Neuronal stem cell (in vitro differentiated cells): ENCODE data around the gene GCC1.
A peak's percentile ranks its signal among the peaks of the same experiment; 100 is the strongest.
"Not testable (repeated sequence)": the region's sequence is repeated elsewhere in the genome, so short reads cannot be mapped to it uniquely, and the experiment has no call there.

ENCODE experiments used
- DNase-seq: peaks from one replicate; pipeline ENCODE4 v3.0.0-alpha.2; 2013; ENCODE audit warnings: low spot score
- H2AFZ ChIP-seq: one replicate; pipeline ENCODE4 v1.6.1; 2013; ENCODE audit warnings: mild to moderate bottlenecking, low read length, inconsistent platforms
- H2AK5ac ChIP-seq: 2 replicates; pipeline ENCODE4 v1.6.1; 2013; ENCODE audit warnings: low read depth, mild to moderate bottlenecking, inconsistent platforms, low read length, moderate library complexity, mixed read lengths
- H2BK120ac ChIP-seq: 2 replicates; pipeline ENCODE4 v1.6.1; 2013; ENCODE audit warnings: low read depth, mild to moderate bottlenecking, inconsistent platforms, low read length, moderate library complexity, mixed read lengths
- H2BK12ac ChIP-seq: one replicate; pipeline ENCODE4 v1.6.1; 2013; ENCODE audit warnings: low read length, inconsistent platforms
- H2BK15ac ChIP-seq: 2 replicates; pipeline ENCODE4 v1.6.1; 2013; ENCODE audit warnings: mild to moderate bottlenecking, low read length, inconsistent platforms, mixed read lengths
- H2BK5ac ChIP-seq: one replicate; pipeline ENCODE4 v1.6.1; 2013; ENCODE audit warnings: inconsistent platforms, mild to moderate bottlenecking, low read length, moderate library complexity
- H3K14ac ChIP-seq: one replicate; pipeline ENCODE4 v1.6.1; 2013; ENCODE audit warnings: low read length, inconsistent platforms
- H3K18ac ChIP-seq: 2 replicates; pipeline ENCODE4 v1.6.1; 2013; ENCODE audit warnings: low read length, inconsistent platforms
- H3K23ac ChIP-seq: 2 replicates; pipeline ENCODE4 v1.6.1; 2013; ENCODE audit warnings: low read depth, mild to moderate bottlenecking, mixed read lengths, low read length, inconsistent platforms; ENCODE audit not compliant: poor library complexity
- H3K27ac ChIP-seq: replicated peaks from 3 replicates; pipeline ENCODE4 v1.5.1; 2013; ENCODE audit warnings: low read length, inconsistent platforms
- H3K27me3 ChIP-seq, 3 experiments: 2 replicates each; pipeline ENCODE4 v1.6.1; 2013; ENCODE audit warnings: low read length in 3 of 3, mild to moderate bottlenecking in 2 of 3, inconsistent platforms in 1 of 3, low read depth in 1 of 3, mixed read lengths in 1 of 3, moderate library complexity in 1 of 3; ENCODE audit not compliant: control insufficient read depth in 3 of 3, insufficient read depth in 3 of 3
- H3K36me3 ChIP-seq, 2 donors: replicated peaks in 1 of 2; 2 replicates each; pipeline ENCODE4 v1.6.1; 2013; ENCODE audit warnings: low read length in 2 of 2; ENCODE audit not compliant: control insufficient read depth in 2 of 2, insufficient read depth in 2 of 2
- H3K4ac ChIP-seq: 2 replicates; pipeline ENCODE4 v1.6.1; 2013; ENCODE audit warnings: inconsistent platforms, mild to moderate bottlenecking, low read length, moderate library complexity
- H3K4me1 ChIP-seq, 2 donors: 1 replicate in 1 of 2; 2 replicates in 1 of 2; pipeline ENCODE4 v1.6.1; 2013; ENCODE audit warnings: low read length in 2 of 2, low read depth in 1 of 2; ENCODE audit not compliant: control insufficient read depth in 2 of 2, insufficient read depth in 1 of 2
- H3K4me2 ChIP-seq: one replicate; pipeline ENCODE4 v1.6.1; 2013; ENCODE audit warnings: mild to moderate bottlenecking, low read length, inconsistent platforms; ENCODE audit not compliant: insufficient read depth, poor library complexity, severe bottlenecking
- H3K4me3 ChIP-seq, 2 donors: 2 replicates each; pipeline ENCODE4 v1.5.1; 2013; ENCODE audit warnings: low read length in 2 of 2, mild to moderate bottlenecking in 2 of 2, inconsistent platforms in 1 of 2, moderate library complexity in 1 of 2
- H3K79me1 ChIP-seq: one replicate; pipeline ENCODE4 v1.6.1; 2013; ENCODE audit warnings: low read depth, mild to moderate bottlenecking, inconsistent platforms, low read length, moderate library complexity
- H3K9ac ChIP-seq: one replicate; pipeline ENCODE4 v1.6.1; 2013; ENCODE audit warnings: mild to moderate bottlenecking, low read depth, low read length, inconsistent platforms; ENCODE audit not compliant: poor library complexity
- H3K9me3 ChIP-seq, 2 donors: replicated peaks in 1 of 2; 2 replicates each; pipeline versions ENCODE3 to v1.6.1; 2013; ENCODE audit warnings: low read length in 2 of 2, mild to moderate bottlenecking in 2 of 2, inconsistent platforms in 1 of 2, low read depth in 1 of 2, mixed read lengths in 1 of 2, moderate library complexity in 1 of 2; ENCODE audit not compliant: control insufficient read depth in 2 of 2, insufficient read depth in 1 of 2
- H4K8ac ChIP-seq: one replicate; pipeline ENCODE4 v1.6.1; 2013; ENCODE audit warnings: low read depth, mild to moderate bottlenecking, inconsistent platforms, low read length, moderate library complexity
- H4K91ac ChIP-seq: one replicate; pipeline ENCODE4 v1.6.1; 2013; ENCODE audit warnings: low read length, low read depth, mild to moderate bottlenecking, inconsistent platforms; ENCODE audit not compliant: poor library complexity
- WGBS, 2 donors: extraction: QIAGEN DNeasy Blood & Tissue Kit; methylation state at CpG; one replicate each; pipeline ENCODE4 v1.1.7; 2013; ENCODE audit warnings: missing lambda C conversion rate in 2 of 2, mixed read lengths in 1 of 2; ENCODE audit not compliant: insufficient read length in 2 of 2, insufficient replicate concordance in 1 of 2; ENCODE audit errors: extremely low coverage in 2 of 2; 5-methylcytosine and 5-hydroxymethylcytosine counted together

Gene GCC1

DNA sequence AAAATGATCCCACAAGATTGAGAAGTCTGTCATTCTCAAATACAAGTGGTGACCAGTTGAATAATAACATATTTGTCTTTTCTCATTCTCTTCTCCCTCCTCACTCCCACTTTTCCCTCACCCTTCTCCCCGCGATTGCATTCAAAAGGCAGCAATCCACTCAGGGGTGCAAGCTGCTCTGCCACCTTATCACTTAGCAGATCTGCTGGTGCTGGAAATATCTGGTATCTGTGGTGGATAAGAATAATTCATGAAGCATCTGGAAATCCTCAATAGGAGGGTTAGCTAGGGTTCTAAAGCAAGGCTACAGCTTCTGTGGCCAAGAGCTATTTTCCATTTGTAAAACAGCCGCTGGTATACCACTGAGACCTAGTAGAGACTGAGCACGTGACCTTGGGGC, 43.8 kb downstream of the GCC1 start:
- Histone ChIP-seq H3K36me3 (no peaks in the 10 kb centered on the region), H4K8ac (no peak overlapping the region), H3K4me1 (peaks cover 2% of the 10 kb centered on the region in 2 donors), H3K27me3 (peaks cover 0 to 19% (median 0%) of the 10 kb centered on the region in 3 experiments), H3K23ac (no peak overlapping the region), H2BK12ac (no peak overlapping the region), H3K9ac (no peak overlapping the region), H4K91ac (no peak overlapping the region), H3K27ac (no peak overlapping the region), H3K9me3 (peaks cover 0 to 7% of the 10 kb centered on the region in 2 donors), H3K14ac (no peak overlapping the region), H3K4ac (no peak overlapping the region), H2AK5ac (no peak overlapping the region), H3K4me2 (no peak overlapping the region), H2BK5ac (no peak overlapping the region), H2AFZ (no peak overlapping the region), H3K79me1 (no peaks in the 10 kb centered on the region), H2BK15ac (no peak overlapping the region), H2BK120ac (no peak overlapping the region), H3K4me3 (no peak overlapping the region), H3K18ac (no peak overlapping the region)
- no peak for DNase-seq
- WGBS, 2 donors: no CpG with 5 or more reads among the region's 4 CpGs

DNA sequence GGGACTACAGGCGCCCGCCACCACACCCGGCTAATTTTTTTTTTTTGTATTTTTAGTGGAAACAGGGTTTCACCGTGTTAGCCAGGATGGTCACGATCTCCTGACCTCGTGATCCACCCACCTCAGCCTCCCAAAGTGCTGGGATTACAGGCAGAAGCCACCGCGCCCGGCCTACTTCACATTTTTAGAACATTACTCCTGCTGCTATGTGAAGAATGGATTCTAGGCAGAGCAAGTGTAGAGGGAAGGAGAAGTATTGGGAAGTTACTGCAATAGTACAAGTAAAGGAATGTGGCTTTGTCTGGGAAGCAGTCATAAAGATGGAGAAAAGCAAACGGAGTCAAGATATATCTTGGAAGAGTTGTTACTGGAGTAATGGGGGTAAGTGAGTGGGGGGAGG, 44.9 kb downstream of the GCC1 start:
- H2AFZ ChIP-seq, H3K4me2 ChIP-seq, H3K4me3 ChIP-seq, H4K91ac ChIP-seq, H3K9me3 ChIP-seq, DNase-seq, H2BK120ac ChIP-seq, H3K79me1 ChIP-seq, H3K18ac ChIP-seq, H3K23ac ChIP-seq, H3K27ac ChIP-seq, H3K36me3 ChIP-seq, H3K14ac ChIP-seq, H2BK15ac ChIP-seq, H2BK12ac ChIP-seq, H4K8ac ChIP-seq, H3K4ac ChIP-seq, H2BK5ac ChIP-seq, H3K4me1 ChIP-seq, H2AK5ac ChIP-seq, H3K9ac ChIP-seq: not testable (repeated sequence)
- WGBS, 2 donors: no CpG with 5 or more reads among the region's 10 CpGs
- H3K27me3 ChIP-seq: peaks cover 0 to 30% (median 0%) of the 10 kb centered on the region in 3 experiments

DNA sequence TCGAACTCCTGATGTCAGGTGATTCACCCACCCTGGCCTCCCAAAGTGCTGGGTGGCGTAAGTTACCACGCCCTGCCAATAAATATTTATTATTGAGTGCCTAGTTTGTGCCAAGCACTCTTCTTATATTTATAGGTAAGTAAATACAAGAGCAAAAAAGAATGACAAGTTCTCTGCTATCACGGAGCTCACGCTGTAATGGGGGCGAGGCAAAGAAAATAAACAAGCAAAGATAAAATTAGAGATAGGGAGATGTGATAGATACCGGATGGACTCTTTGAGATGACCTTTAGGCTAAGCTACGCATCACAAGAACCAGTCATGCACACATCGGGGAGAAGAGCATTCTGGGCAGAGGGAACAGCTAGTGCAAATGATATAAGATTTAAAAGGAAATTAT, 46.3 kb downstream of the GCC1 start:
- H3K4me1 ChIP-seq: peaks cover 3 to 15% of the 10 kb centered on the region in 2 donors
- no peak overlapping the region for H3K9ac ChIP-seq
- no peak overlapping the region for H2AK5ac ChIP-seq
- H2AFZ ChIP-seq: no peak overlapping the region
- H3K36me3 ChIP-seq: no peaks in the 10 kb centered on the region
- H3K9me3 ChIP-seq: peaks cover 0 to 1% of the 10 kb centered on the region in 2 donors
- H3K18ac ChIP-seq: no peak overlapping the region
- H2BK5ac ChIP-seq: no peak overlapping the region
- H4K91ac ChIP-seq: no peak overlapping the region
- no peak overlapping the region for H3K14ac ChIP-seq
- no peak overlapping the region for H3K4me3 ChIP-seq
- WGBS, 2 donors: no CpG with 5 or more reads among the region's 9 CpGs
- no peak overlapping the region for H2BK12ac ChIP-seq
- H3K4ac ChIP-seq: no peak overlapping the region
- no peak overlapping the region for H2BK15ac ChIP-seq
- no peak for DNase-seq
- no peaks in the 10 kb centered on the region for H3K79me1 ChIP-seq
- no peak overlapping the region for H3K23ac ChIP-seq
- no peak overlapping the region for H3K27ac ChIP-seq
- H2BK120ac ChIP-seq: no peak overlapping the region
- no peak overlapping the region for H4K8ac ChIP-seq
- H3K4me2 ChIP-seq: no peak overlapping the region
- H3K27me3 ChIP-seq: peaks cover 0 to 44% (median 0%) of the 10 kb centered on the region in 3 experiments

DNA sequence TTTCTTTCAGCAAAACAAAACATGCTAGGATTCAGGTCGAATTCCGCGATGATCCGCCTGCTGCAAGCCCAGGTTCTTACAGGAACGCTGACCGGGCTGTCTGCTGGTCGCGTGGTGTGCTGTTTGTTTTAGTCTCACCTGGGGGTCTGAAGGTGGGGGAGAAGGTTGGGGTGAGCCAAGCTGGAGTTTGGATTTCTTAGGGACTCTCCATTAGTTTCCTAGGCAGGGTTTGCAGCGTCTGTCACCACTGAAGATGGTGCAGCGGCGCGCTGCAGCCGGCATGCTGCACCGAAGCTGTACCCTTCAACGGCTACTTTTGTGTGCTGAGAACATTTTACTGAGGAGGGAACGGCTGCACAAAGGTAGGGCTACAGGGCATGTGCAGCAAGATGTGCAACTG, 48.7 kb downstream of the GCC1 start:
- DNase-seq: no peak
- no peak overlapping the region for H3K14ac ChIP-seq
- no peaks in the 10 kb centered on the region for H3K9me3 ChIP-seq
- no CpG with 5 or more reads among the region's 16 CpGs for WGBS, 2 donors
- H3K9ac ChIP-seq: no peak overlapping the region
- no peak overlapping the region for H2BK5ac ChIP-seq
- no peak overlapping the region for H2BK15ac ChIP-seq
- H3K79me1 ChIP-seq: no peaks in the 10 kb centered on the region
- H3K27me3 ChIP-seq: peaks cover 0 to 57% (median 0%) of the 10 kb centered on the region in 3 experiments
- H2AK5ac ChIP-seq: no peak overlapping the region
- H4K8ac ChIP-seq: no peak overlapping the region
- no peak overlapping the region for H3K23ac ChIP-seq
- peaks cover 3 to 15% of the 10 kb centered on the region in 2 donors for H3K4me1 ChIP-seq
- H3K18ac ChIP-seq: no peak overlapping the region
- H2BK120ac ChIP-seq: no peak overlapping the region
- H3K4me3 ChIP-seq: peak overlapping the region in 1 of 2 donors; percentile 73
- no peak overlapping the region for H2BK12ac ChIP-seq
- no peak overlapping the region for H3K4ac ChIP-seq
- no peak overlapping the region for H3K27ac ChIP-seq
- no peaks in the 10 kb centered on the region for H3K36me3 ChIP-seq
- H3K4me2 ChIP-seq: peak overlapping the region; percentile 56
- no peak overlapping the region for H4K91ac ChIP-seq
- peak overlapping the region; percentile 72 for H2AFZ ChIP-seq
